ENCODE measurements around the gene XAGE3. TPM values are rescaled to one million over a fixed set of nuclear protein-coding genes. Genes with fewer than 3 reads are reported as not detected.
"Not testable (repeated sequence)": the region's sequence is repeated elsewhere in the genome, so short reads cannot be mapped to it uniquely, and the experiment has no call there.

The XAGE3 gene
- total and polyA plus RNA-seq, 3 experiments from 2014 or later: not detected

DNA sequence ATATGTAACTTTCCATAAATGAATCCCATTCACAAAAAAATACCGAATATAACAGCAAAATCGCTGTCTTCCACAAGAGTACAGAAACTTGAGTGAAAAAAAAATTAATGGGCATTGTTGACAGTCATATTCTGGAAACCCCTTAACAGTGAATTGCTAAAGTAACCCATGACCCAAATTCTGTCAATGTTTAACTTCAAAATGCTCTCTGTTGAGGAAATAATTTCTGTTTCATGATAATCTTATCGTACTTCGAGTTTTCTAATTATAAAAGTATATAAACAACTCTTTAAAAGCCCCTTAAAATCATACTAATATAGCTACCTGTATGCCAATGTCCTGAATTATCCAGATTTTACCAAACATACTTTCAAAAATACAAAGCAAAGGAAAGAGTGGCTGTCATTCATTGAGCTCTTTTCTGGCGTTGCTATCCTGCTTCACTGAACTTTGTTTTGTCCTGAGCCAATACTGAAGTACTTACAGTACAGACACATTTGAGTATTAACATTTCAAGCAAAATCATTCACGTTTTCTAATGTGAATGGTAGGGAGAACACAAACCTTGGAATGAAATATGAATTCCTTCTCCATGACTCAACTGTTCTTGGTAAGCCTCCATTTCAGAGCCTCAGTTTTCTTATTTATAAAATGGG is 2.4 kb downstream of the XAGE3 start:
- H3K27me3 ChIP-seq (ENCODE audit: insufficient read depth, low read length, poor library complexity, severe bottlenecking): no peaks in the 10 kb centered on the region
- no peak overlapping the region for H3K4me3 ChIP-seq (ENCODE audit: low read length)
- no peaks in the 10 kb centered on the region for H3K9me3 ChIP-seq (ENCODE audit: low read length)
- H3K27ac ChIP-seq (ENCODE audit: low read depth, low read length): no peak overlapping the region
- CTCF ChIA-PET: no interaction called here
- Mint-ChIP-seq H3K4me1 (no peaks in the 10 kb centered on the region), H3K36me3 (no peaks in the 10 kb centered on the region), H3K4me3 (no peak overlapping the region), H3K27me3 (peaks cover 0 to 13% of the 10 kb centered on the region in 2 donors), H3K9me3 (no peaks in the 10 kb centered on the region), H3K27ac (no peak overlapping the region)
- POLR2A ChIA-PET: no interaction called here
- H3K36me3 ChIP-seq (ENCODE audit: insufficient read depth, low read length): no peaks in the 10 kb centered on the region
- H3K4me1 ChIP-seq (ENCODE audit: insufficient read depth, low read length): no peaks in the 10 kb centered on the region
- DNase-seq: no peak

DNA sequence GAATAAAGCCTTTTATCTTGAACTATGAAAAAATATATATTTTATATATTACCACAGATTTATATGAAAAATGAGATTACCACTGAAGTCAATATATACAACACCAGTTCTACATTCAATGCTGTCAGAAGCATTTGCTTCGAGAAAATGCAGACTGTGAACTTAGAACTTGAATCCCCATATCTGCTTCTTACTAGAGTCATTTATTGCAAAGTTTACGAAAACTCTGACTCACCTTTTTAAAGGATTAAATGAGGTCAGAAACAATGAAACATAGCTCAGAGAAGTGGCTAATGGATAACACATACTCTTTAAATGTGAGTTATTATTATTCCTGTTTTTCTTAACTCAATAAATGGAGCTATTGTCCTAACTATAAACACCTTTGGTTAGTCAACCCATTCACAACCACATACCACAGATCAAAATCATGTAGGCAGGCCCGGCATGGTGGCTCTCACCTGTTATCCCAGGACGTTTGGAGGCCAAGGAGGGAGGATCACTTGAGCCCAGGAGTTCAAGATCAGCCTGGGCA is 10.8 kb downstream of the XAGE3 start:
- H3K9me3 ChIP-seq (ENCODE audit: low read length); H3K27me3 ChIP-seq (ENCODE audit: insufficient read depth, low read length, poor library complexity, severe bottlenecking); DNase-seq; H3K4me1 Mint-ChIP-seq; CTCF ChIA-PET; H3K36me3 Mint-ChIP-seq; H3K4me3 Mint-ChIP-seq; POLR2A ChIA-PET; H3K27ac ChIP-seq (ENCODE audit: low read depth, low read length); H3K9me3 Mint-ChIP-seq; H3K27ac Mint-ChIP-seq; H3K4me1 ChIP-seq (ENCODE audit: insufficient read depth, low read length); H3K36me3 ChIP-seq (ENCODE audit: insufficient read depth, low read length); H3K4me3 ChIP-seq (ENCODE audit: low read length): not testable (repeated sequence)
- H3K27me3 Mint-ChIP-seq: peaks cover 16 to 29% of the 10 kb centered on the region in 2 donors

DNA sequence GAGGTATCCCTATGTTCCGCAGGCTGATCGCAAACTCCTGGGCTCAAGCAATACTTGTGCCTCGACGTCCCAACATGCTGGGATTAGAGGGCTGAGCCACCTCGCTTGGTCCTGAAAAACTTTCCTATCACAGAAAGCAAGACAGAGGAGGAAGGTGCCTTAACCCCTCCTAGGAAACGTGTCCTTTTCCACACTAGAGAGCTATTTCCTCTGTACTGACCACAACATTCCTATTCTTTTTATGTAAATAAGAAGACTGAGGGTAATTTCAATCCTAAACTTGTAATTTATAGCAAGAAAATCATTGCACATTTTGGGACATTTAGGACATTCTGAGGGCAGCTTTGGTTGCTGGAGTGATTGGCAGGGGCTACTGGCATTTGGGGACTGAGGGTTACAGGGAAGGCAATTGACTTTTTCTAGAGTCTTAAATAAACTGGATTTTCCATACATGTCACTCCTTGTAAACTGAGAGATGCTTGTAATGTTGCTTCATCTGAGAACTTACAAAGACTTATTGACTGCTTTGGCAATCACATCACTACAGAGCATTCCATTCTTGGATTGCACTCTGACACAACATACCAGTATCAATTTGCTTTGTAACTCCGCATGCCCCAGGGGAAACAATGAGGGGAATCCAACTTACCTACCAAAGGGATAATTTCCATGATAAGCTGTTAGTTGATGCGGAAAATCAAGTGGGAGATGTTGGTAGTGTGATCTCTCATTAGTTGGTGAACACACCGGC is 15.6 kb downstream of the XAGE3 start:
- no peak overlapping the region for H3K27ac Mint-ChIP-seq
- H3K27me3 Mint-ChIP-seq: peaks cover 16 to 27% of the 10 kb centered on the region in 2 donors
- peaks cover 0 to 1% (median 0%) of the 10 kb centered on the region in 5 donors for H3K9me3 Mint-ChIP-seq
- no peak for DNase-seq
- H3K4me3 Mint-ChIP-seq: no peak overlapping the region
- ChIA-PET CTCF (no interaction called here), POLR2A (no interaction called here)
- Histone ChIP-seq H3K4me1 (ENCODE audit: insufficient read depth, low read length) (no peaks in the 10 kb centered on the region), H3K27ac (ENCODE audit: low read depth, low read length) (no peak overlapping the region), H3K4me3 (ENCODE audit: low read length) (no peak overlapping the region), H3K9me3 (ENCODE audit: low read length) (no peaks in the 10 kb centered on the region), H3K36me3 (ENCODE audit: insufficient read depth, low read length) (no peaks in the 10 kb centered on the region), H3K27me3 (ENCODE audit: insufficient read depth, low read length, poor library complexity, severe bottlenecking) (no peaks in the 10 kb centered on the region)
- H3K36me3 Mint-ChIP-seq: no peaks in the 10 kb centered on the region
- no peaks in the 10 kb centered on the region for H3K4me1 Mint-ChIP-seq

DNA sequence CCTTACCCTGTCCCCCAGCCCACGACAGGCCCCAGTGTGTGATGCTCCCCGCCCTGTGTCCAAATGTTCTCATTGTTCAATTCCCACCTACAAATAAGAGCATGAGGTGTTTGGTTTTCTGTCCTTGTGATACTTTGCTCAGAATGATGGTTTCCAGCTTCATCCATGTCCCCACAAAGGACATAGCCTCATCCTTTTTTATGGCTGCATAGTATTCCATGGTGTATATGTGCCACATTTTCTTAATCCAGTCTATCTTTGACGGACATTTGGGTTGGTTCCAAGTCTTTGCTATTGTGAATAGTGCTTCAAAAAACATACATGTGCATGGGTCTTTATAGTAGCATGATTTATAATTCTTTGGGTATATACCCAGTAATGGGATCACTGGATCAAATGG is 24.3 kb downstream of the XAGE3 start:
- H3K4me3 ChIP-seq (ENCODE audit: low read length); POLR2A ChIA-PET; H3K27ac ChIP-seq (ENCODE audit: low read depth, low read length); H3K4me3 Mint-ChIP-seq; H3K27me3 Mint-ChIP-seq; H3K4me1 Mint-ChIP-seq; H3K9me3 Mint-ChIP-seq; H3K4me1 ChIP-seq (ENCODE audit: insufficient read depth, low read length); H3K36me3 Mint-ChIP-seq; CTCF ChIA-PET; H3K27me3 ChIP-seq (ENCODE audit: insufficient read depth, low read length, poor library complexity, severe bottlenecking); H3K27ac Mint-ChIP-seq; H3K9me3 ChIP-seq (ENCODE audit: low read length); DNase-seq; H3K36me3 ChIP-seq (ENCODE audit: insufficient read depth, low read length): not testable (repeated sequence)

DNA sequence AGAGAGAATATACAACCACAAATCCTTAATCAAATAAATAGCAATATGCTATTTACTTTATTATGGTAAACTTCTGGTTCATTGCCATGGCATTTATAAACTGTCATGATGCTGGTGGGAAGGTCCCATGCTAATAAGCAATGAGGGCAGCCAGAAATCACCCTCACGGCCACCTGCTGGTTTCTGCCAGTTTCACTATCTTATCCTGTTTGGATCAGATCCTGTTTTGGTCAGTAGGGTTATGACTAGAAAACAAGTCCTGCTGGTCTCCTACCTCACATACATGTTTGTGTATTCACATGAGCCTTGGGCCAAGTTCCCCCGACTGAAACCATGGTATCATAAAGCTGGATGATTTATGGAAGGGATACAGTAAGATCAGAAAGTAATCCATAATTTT is 28.7 kb downstream of the XAGE3 start:
- Mint-ChIP-seq H3K4me3 (no peak overlapping the region), H3K27ac (no peak overlapping the region), H3K36me3 (no peaks in the 10 kb centered on the region), H3K4me1 (no peaks in the 10 kb centered on the region), H3K9me3 (peaks cover 0 to 1% (median 0%) of the 10 kb centered on the region in 5 donors), H3K27me3 (peaks cover 0 to 9% of the 10 kb centered on the region in 2 donors)
- ChIA-PET CTCF (no interaction called here), POLR2A (no interaction called here)
- H3K36me3 ChIP-seq (ENCODE audit: insufficient read depth, low read length): no peaks in the 10 kb centered on the region
- no peaks in the 10 kb centered on the region for H3K27me3 ChIP-seq (ENCODE audit: insufficient read depth, low read length, poor library complexity, severe bottlenecking)
- H3K4me1 ChIP-seq (ENCODE audit: insufficient read depth, low read length): no peaks in the 10 kb centered on the region
- no peak overlapping the region for H3K27ac ChIP-seq (ENCODE audit: low read depth, low read length)
- no peaks in the 10 kb centered on the region for H3K9me3 ChIP-seq (ENCODE audit: low read length)
- DNase-seq: no peak
- no peak overlapping the region for H3K4me3 ChIP-seq (ENCODE audit: low read length)

DNA sequence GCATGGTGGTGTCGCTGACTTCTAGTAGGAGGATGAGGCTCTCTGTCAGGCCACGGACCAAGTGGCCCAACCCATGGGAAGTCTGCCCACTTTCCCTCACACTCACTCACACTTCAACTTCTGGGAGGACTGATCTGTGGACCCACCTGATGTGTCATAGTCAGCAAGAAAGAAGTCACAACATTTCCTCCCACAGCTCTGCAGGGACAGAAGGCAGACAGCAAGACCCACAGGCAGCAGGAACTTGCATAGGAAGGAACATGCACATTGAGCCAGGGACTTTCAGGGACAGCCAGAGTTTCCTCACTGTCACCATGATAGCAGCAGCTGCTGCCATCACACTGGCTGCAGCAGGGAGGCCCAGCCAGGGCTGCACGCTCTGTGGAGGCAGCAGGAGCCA is 37.3 kb downstream of the XAGE3 start:
- Mint-ChIP-seq H3K9me3 (no peaks in the 10 kb centered on the region), H3K4me3 (no peak overlapping the region), H3K4me1 (no peaks in the 10 kb centered on the region), H3K27me3 (peaks cover 0 to 6% of the 10 kb centered on the region in 2 donors), H3K27ac (no peak overlapping the region), H3K36me3 (no peaks in the 10 kb centered on the region)
- no peak overlapping the region for H3K27ac ChIP-seq (ENCODE audit: low read depth, low read length)
- ChIA-PET CTCF (no interaction called here), POLR2A (no interaction called here)
- H3K27me3 ChIP-seq (ENCODE audit: insufficient read depth, low read length, poor library complexity, severe bottlenecking): no peaks in the 10 kb centered on the region
- no peaks in the 10 kb centered on the region for H3K9me3 ChIP-seq (ENCODE audit: low read length)
- no peak overlapping the region for H3K4me3 ChIP-seq (ENCODE audit: low read length)
- no peak for DNase-seq
- no peaks in the 10 kb centered on the region for H3K36me3 ChIP-seq (ENCODE audit: insufficient read depth, low read length)
- no peaks in the 10 kb centered on the region for H3K4me1 ChIP-seq (ENCODE audit: insufficient read depth, low read length)

DNA sequence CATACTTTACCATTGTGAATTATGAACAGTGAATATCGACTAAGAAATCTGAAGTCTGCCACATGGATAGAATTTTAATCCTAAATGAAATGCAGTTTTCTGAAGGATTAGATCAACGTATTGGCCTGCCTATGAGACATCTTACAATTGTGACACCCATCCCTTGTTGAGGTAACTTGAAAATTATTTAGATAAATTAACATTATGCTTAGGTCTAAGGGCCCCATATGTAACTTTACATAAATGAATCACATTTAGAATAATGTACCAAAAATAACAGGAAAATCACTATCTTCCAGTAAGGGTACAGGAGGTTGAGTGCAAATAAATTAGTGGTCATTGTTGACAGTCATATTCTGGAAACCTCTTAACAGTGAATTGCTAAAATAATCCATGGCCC is 43.3 kb downstream of the XAGE3 start:
- no peak for DNase-seq
- Histone ChIP-seq H3K27ac (ENCODE audit: low read depth, low read length) (no peak overlapping the region), H3K4me1 (ENCODE audit: insufficient read depth, low read length) (no peaks in the 10 kb centered on the region), H3K4me3 (ENCODE audit: low read length) (no peak overlapping the region), H3K36me3 (ENCODE audit: insufficient read depth, low read length) (no peaks in the 10 kb centered on the region), H3K27me3 (ENCODE audit: insufficient read depth, low read length, poor library complexity, severe bottlenecking) (no peaks in the 10 kb centered on the region), H3K9me3 (ENCODE audit: low read length) (no peaks in the 10 kb centered on the region)
- Mint-ChIP-seq H3K27ac (no peak overlapping the region), H3K36me3 (no peaks in the 10 kb centered on the region), H3K4me1 (no peaks in the 10 kb centered on the region), H3K4me3 (no peak overlapping the region), H3K9me3 (no peaks in the 10 kb centered on the region), H3K27me3 (peaks cover 5 to 8% of the 10 kb centered on the region in 2 donors)
- CTCF ChIA-PET: no interaction called here
- POLR2A ChIA-PET: no interaction called here

DNA sequence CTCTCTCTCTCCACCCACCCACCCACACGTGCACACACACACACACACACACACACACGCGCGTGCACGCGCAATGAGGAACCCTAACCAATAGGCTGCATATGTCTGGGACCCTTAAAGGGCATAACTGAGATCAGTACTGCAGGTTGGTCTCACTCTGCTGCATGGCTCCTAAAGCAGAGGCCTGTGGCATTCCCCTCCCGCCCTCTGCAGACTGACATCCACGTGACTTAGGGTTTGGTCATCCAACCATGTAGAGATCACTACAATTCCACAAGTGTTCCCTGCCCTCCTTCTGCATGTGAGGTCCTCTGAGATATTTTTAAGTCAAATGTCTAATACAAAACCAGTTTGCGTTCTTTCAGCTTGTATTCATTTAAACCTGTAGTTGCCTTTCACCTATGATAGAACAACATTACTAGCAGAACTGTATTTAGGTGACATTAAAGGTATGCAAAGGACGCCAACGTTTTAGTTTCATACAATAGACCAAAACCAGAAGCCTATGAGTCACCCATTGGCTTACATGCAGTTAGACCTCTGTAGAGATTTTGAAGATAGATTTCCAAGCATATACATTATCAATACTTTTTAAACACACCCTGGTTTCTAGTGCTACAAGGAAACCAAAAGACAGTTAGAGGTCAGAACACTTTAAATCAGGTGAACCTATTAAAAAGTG is 46.7 kb downstream of the XAGE3 start:
- no peak overlapping the region for H3K4me3 ChIP-seq (ENCODE audit: low read length)

More for the DNA sequence above, 46.7 kb downstream of the XAGE3 start:
- Mint-ChIP-seq H3K9me3 (no peaks in the 10 kb centered on the region), H3K27ac (peak overlapping the region in 1 of 8 donors; percentile 5), H3K4me1 (no peaks in the 10 kb centered on the region), H3K4me3 (no peak overlapping the region), H3K36me3 (no peaks in the 10 kb centered on the region), H3K27me3 (peaks cover 4 to 9% of the 10 kb centered on the region in 2 donors)
- Histone ChIP-seq H3K9me3 (ENCODE audit: low read length) (no peaks in the 10 kb centered on the region), H3K36me3 (ENCODE audit: insufficient read depth, low read length) (no peaks in the 10 kb centered on the region), H3K4me1 (ENCODE audit: insufficient read depth, low read length) (no peaks in the 10 kb centered on the region), H3K27ac (ENCODE audit: low read depth, low read length) (no peak overlapping the region), H3K27me3 (ENCODE audit: insufficient read depth, low read length, poor library complexity, severe bottlenecking) (no peaks in the 10 kb centered on the region)
- ChIA-PET CTCF (no interaction called here), POLR2A (no interaction called here)
- DNase-seq: no peak
